GM10847 (cell line): Measurements from ENCODE around the gene DBH.

Experiments used
- POLR2A ChIP-seq: IDR thresholded peaks from 2 replicates; pipeline ENCODE4 v1.6.1; 2011; ENCODE audit not compliant: insufficient read length; ENCODE audit errors: extremely low read depth

The DBH gene

GRCh38 chr9:133685653-133686609, 49.8 kb downstream of the DBH start:
- TF ChIP-seq POLR2A, result no peak

GRCh38 chr9:133686642-133687575, 50.7 kb downstream of the DBH start:
- no peak for TF ChIP-seq POLR2A

- TF ChIP-seq POLR2A, result no peak
These were observed 51.9 kb downstream of the DBH start for GRCh38 chr9:133687856-133688761.

GRCh38 chr9:133689151-133689763, 53.1 kb downstream of the DBH start:
- no peak for TF ChIP-seq POLR2A

- TF ChIP-seq POLR2A, result no peak
These were observed 54.0 kb downstream of the DBH start for GRCh38 chr9:133690081-133690561.

- TF ChIP-seq POLR2A, result no peak
These were observed 55.0 kb downstream of the DBH start for GRCh38 chr9:133691191-133691590.

- no peak for TF ChIP-seq POLR2A
These were observed 55.6 kb downstream of the DBH start for GRCh38 chr9:133691626-133692363.

GRCh38 chr9:133692364-133692985, 56.3 kb downstream of the DBH start:
- no peak for TF ChIP-seq POLR2A

GRCh38 chr9:133693116-133693515, 57.0 kb downstream of the DBH start:
- no peak for TF ChIP-seq POLR2A

GRCh38 chr9:133693703-133694529, 57.8 kb downstream of the DBH start:
- no peak for TF ChIP-seq POLR2A

GRCh38 chr9:133694686-133695085, 58.5 kb downstream of the DBH start:
- TF ChIP-seq POLR2A, result no peak

- no peak for TF ChIP-seq POLR2A
These were observed 59.9 kb downstream of the DBH start for GRCh38 chr9:133696071-133696472.
